ENCODE results near the gene VEPH1.

VEPH1 gene

DNA sequence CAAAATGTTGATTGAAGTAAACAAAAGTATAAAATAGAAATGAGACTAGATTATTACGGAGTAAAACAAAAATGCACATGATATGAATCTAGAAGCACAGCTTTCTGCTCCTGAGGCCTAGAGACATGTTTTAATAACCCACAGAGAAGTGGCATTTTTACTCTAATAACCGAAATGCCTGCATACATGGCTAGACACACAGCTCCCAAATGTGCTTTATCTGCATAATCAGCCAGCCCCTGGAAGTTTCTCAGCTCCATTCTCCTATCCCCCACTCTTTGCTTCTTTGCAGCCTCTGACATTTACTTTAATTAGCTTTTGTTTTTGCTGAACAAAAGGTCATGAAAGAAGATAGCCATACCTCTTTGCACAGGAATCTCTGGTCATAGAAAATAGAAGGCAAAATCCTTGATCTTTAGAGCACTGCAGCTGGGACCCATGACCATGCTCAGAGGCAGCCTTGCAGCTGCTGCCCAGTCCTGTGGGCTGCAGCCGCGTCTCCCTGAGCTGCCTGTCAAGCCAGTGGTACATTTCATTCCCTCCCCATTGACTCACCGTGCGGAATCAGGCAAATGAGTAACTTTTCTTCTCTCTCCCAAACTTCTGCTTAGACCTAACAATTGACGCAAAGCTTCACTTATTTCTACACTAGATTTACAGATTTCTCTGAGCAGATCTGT lies at the start of gene VEPH1:
Gene VEPH1, minus strand, starts transcription at position 501 of the 680 bp plus-strand sequence. CDS start 8,067 bp downstream, outside the sequence.
- no peak for DNase-seq (ENCODE audit: low read depth in 2 of 2)

DNA sequence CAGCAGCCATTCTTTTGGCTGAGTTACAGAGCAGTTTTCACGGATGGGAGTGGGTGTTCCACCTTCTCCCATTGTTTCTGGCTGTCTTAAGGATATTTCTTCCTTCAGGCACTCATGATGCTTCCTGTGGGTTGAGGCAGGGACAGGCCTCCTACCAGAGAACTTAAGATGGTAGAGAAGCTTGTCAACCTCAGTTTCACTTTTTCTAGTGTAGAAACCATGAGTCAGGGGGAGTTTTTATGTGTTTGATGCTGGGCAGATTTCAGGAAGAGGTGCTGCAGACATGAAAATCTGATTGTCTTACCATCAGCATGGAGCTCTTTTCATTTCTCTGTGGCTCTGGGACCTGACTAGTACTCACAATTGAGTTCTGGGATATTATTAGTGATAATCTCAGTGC lies 48.7 kb upstream of the VEPH1 start:
- DNase-seq (ENCODE audit: low read depth in 2 of 2) = no peak

DNA sequence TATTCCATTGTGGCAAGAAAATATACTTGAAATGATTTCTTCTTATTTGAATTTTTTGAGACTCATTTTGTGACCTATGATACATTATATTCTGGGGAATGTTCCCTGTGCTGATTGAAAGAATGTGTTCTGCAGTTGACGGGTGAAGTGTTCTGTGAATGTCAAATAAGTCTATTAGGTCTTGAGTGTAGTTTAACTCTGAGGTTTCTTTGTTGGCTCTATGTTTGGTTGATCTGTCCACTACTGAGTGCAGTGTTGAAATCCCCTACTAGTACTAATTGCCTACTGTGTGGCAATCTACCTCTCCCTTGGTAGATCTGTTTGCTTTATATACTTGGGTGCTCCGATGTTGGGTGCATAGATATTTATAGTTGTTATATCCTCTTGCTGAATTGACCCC lies 46.3 kb upstream of the VEPH1 start:
- no peak for DNase-seq (ENCODE audit: low read depth in 2 of 2)

DNA sequence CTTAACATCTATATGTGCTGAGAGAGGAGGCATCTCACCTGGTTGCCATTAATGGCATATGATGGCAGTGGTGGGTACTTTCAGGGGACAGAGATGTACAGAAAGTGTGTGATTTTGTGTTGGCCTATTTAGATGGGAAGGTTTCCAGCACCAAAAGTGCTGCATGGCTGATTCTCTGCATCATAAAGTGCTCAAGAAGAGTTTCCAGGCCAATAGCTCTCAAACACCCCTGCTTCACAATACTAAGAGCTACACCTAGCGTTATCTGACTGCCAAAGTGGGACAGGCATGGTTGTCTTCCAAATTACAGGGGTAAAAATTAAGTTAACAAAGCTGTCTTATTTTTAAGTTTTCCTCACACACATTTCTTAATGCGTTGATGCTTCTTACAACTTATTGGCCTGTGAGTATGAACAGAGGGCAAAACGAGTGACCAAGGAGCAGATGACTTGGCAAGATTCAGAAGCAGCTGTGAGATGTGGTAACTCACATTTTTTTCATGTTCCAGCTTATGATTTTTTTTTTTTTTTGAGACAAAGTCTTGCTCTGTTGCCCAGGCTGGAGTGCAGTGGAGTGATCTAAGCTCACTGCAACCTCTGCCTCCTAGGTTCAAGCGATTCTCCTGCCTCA lies 41.4 kb upstream of the VEPH1 start:
- DNase-seq (ENCODE audit: low read depth in 2 of 2) = no peak

DNA sequence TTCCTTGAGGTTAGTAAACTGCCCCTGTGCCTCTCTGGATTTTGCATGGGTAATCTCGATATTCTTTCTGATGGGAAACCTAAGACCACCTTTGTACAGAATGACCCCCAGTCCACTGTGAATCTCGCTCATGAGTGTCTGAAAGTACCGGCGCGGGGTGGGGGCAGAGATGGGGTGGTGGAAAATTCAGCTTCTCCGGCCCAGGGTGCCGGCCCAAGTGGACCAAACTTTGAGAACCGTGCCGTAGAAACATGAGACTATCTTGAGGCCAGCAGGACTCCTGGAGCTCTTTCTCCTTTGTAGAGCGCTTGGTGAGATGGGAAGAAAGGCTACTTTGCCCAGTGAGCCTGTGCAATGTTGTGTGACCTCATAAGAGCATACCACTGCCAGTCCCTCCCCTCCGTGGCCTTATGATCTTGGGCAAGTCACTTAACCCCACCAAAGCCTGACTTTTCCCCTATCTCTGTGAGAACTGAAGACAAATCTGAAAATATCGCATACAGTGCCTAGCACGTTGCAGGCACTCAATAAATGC lies 40.4 kb upstream of the VEPH1 start:
- no peak for DNase-seq (ENCODE audit: low read depth in 2 of 2)

DNA sequence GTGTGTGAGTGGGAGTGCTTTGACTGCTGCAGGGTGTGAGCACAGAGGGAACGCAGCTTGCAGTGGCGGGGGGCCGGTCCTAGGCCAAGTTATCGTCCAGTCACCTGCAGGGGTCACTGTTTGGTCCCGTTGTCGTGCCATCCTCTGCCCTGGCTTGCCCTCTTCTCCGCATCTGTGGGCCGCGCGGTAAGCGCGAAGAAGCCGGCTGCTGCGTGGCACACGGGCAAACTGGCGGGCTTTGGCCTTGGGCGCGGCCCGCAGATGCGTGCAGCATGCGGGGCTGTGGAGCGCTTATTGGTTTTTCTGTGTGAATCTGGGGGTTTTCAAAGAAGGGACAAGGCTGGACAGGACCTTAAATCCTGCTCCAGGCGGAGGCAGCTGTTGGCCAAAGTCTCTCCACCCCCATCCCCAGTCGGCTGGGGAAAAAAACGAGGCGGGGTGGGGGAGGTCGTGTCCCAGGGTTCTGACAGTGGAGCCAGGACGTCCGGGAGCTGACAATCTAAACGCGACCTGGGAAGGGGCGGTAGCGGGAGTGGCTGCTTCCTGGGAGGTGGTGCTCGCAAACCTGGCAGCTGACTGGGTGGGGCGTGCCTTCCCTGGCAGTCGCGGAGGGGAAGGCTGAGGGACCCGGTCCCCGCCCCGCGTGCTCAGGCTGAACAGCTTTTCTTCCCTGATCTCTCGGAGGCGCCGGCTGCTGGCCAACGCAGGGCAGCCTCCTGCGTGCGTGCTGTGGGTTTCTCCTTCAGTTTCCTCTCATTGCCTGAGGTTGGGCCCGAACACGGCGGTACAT lies 39.7 kb upstream of the VEPH1 start:
- DNase-seq (ENCODE audit: low read depth in 2 of 2) = no peak

DNA sequence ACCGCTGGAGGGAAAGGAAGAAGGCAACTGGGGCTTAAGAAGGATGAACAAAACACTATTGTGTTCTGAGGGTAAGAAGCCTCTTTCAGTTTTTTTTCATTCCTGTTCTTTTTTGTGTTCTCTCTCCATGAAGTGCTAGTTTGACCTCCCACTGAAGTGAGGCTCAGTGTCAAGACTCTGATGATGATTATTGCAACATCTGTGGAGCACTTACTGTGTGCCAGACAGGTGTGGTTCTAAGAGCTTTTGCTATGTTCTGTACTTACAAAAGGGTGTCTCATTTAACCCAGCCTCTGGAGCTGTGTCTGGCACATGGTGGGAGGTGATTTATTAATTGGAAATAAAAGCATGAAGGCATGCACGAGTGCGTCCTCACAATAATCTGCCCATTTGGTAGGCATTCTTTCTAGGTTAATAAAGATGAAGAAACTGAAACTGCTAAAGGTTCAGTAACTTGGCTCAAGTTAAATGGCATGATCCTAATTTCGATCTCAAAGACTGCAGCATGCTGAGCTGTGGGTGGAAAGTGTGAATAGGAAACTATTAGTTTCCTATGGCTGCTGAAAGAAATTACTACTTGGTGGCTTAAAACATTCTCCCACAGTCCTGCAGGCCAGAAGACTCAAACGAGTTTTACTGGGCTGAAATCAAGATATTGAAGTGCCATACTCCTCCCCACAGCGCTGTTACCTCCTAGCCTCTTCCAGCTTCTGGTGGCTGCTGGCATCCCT lies 38.5 kb upstream of the VEPH1 start:
- no peak for DNase-seq (ENCODE audit: low read depth in 2 of 2)

DNA sequence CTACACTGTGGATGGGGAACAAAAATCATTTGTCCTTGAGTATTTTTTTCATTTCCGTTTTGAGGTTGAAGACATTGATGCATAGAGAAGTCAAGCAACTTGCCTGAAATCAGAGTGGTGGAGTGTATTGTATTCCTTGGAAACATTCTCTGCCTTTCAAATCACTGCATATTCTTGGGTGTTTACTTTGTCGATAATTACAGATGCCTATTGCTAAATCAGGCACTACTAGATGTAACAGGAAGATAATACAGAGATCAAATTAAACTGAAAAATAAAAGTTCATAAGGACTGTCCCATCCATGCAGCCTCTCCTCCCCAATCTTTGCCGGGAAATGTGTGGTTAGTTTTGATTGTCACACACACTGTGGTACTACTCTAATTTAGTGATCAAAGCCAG lies 37.4 kb upstream of the VEPH1 start:
- DNase-seq (ENCODE audit: low read depth in 2 of 2) = no peak

DNA sequence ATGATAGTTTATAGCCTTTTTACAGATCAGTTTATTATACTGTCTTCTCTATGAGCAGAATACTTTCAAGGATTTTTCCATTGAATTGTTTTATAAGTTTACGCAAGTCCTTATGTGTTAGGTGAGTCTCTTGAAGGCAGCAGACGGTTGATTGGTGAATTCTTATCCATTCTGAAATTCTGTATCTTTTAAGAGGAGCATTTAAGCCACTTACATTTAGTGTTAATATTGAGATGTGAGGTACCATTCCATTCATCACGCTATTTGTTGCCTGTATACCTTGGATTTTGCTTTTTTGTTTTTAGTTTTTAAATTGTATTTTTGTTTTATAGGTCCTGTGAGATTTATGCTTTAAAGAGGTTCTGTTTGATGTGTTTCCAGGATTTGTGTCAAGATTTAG lies 32.5 kb upstream of the VEPH1 start:
- no peak for DNase-seq (ENCODE audit: low read depth in 2 of 2)

DNA sequence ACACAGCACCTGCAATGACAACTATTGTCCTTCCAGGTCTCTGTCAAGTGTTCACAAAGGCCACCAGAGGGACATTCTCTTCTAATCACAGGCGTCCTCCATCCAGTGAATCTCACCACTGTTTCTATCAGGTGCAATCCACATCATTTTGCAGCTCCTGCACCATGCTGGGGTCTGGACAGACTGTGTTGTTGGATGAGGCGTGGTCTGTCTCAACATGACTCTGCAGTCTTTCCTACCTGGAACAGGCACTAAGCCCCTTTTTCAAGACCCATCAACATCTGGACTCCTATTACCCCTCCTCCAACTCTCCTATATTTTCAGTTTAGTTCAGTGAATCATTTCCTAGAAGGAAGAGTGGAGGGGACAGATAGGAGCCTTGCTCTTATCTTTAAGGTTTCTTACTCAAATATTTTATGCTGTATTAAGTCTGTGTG lies 31.5 kb upstream of the VEPH1 start:
- DNase-seq (ENCODE audit: low read depth in 2 of 2) = no peak

DNA sequence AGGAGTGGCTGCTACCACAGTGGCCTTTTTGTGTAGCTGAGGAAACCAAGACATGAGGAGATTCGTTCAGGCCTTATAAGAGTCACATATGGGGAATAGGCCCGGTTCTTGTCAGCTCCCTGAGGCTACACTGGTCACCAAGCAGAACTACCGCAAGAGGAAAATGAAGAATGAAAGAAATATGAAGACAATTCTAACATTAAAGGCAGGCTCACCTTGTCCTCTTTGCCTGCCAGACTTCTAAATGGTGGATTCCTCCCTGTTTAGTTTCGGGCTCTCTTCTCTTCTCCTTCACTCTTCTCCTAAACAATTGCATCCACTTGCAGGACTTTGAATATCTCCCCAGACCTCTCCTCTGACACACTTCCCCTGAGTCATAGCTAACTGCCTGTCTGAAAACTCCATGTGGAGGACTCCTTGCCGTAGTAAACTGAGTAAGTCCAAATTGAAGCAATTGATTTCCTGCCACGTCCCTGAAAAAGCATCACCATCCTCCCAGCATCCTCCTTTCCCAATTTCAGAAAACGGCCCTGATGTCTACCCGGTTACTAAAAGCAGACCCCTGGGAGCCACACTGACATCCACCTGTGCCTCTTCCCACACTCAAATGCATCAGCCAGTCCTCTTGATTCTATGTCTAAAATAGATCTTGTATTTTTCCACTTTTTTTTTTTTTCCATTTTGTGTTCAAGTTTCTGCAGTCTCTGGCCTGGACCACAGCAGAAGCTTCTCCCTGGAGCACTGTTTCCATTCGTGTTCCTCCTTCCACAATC lies 30.3 kb upstream of the VEPH1 start:
- no peak for DNase-seq (ENCODE audit: low read depth in 2 of 2)

DNA sequence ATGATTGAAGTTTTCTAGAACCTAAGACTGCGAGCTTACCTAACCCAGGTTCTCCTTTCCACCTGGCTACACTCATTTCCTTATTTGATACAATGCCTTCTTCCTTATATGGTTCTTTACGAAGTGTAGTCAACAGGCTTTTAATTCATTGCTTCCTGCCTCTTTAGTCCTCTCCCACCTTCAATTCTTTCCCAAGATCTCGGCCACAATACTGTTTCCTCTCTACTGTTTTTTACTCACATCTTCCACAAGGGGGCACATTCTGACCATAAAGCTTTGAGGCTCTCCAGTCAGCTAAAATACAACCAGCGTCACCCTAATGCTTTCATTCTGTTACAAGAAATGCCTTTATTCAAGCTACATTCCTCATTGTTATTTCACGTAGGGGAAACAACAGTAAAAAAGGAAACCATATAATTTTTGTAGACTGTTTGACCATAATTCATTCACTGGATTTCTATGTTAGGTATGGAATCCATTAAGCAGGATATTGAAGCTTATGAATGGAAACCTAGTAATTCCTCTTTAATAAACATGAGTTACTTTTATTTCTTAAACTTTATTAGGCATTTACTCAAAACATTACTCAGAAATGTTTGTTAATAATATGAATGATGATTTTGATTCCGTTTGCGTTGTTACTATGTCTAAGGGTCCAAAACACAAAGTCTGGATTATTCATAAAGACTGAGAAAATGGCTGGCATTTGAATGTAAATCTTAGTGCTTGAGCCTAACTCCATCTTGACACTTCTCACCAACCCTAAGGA lies 29.5 kb upstream of the VEPH1 start:
- DNase-seq (ENCODE audit: low read depth in 2 of 2) = no peak

DNA sequence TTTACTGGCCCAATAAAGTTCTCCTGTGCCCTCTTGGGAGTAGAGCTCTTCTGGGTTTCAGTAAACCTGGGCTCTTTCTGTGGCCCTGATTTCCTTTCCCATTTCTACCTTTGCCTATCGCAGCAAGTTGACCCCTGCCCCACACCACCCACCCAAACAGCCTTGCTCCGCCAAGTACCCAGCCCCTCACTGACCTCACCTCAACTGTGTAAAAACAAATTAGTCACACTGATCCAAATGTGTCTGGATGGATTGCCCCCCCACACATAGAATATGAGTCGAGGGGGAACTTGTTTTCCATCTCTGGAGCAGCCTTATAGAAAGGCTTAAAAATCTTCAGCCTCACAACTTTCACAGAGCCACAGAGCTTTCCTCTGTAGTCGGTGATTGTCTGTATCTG lies 28.6 kb upstream of the VEPH1 start:
- no peak for DNase-seq (ENCODE audit: low read depth in 2 of 2)

DNA sequence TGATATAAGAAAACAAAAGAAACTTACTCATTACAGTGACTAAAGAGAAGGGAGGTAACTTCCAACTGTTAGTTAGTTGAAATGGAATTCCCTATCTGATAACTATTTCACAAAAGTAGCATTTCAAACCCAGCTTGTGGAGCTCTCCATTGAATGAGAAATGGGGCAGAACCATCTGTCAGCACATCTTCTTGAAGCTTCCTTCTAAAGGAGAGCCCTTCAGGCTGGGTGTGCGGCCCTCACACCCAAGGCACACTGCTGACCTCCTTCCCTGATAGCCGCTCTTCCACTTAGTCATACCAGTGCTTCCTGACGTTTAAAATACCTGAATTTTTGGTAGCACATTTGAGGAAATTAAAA lies 28.1 kb upstream of the VEPH1 start:
- no peak for DNase-seq (ENCODE audit: low read depth in 2 of 2)

DNA sequence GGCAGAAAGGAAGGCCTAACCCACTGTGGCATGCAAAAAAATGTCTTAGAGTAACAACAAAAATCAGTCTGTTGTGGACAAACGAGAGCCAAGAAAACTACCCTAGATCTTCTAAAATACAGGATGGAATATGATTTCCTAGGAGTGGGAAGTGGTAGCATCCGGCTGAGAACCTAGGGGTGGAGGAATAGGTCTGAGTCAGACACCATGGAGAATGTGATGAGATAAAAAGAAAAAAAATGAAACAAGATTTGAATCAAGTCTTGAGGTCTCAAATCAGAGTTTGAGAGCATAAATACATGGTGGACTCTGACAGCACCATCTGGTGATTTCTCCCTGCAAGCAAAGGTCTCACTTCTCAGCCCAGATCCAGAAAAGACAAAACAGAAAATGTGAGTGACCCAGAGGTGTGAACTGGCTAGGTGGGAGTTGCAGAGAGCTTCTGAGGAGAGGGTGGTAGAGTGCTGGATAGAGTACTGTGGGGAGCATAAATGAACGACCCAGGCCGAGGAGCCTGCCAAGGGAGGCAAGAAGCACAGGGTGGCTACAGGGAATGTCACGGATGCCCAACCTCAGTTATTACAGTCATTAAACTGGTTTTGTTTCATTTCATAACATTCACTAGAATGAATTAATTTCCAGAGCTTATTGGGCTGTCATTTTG lies 27.6 kb upstream of the VEPH1 start:
- DNase-seq (ENCODE audit: low read depth in 2 of 2) = no peak

DNA sequence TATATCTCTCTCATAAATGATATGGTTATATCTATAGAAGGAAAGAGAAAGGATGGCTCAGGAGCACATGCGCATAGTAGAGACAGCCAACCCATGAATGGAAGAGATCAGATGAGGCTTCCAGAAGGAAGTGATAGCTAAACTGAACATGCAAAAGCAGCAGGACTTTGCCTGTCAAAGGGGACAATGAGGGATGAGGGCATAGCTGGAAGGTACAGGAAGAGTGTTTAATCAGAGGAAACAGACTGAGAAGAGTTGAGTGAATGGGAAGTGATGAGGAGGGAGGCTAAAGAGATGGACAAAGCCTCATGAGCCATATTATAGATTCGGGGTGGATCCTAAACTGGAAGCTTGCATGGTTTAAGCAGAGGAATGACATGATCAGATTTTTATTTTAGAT lies 26.5 kb upstream of the VEPH1 start:
- DNase-seq (ENCODE audit: low read depth in 2 of 2) = no peak

DNA sequence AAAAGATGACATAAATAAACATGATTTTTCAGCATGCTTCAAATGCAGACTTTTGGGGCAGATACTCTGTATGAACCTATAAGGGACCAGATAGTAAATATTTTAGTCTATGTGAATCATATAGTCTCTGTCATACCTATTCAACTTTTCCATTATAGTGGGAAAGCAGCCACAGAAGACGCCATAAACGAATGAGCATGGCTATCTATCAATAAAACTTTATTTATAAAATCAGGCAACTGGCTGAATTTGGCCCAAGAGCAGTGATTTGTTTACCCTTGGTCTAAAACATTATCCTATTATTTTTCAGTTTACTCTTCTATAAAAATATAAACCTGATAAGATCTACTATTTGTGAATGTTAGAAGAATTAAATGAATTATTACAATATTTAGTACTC lies 25.9 kb upstream of the VEPH1 start:
- no peak for DNase-seq (ENCODE audit: low read depth in 2 of 2)

DNA sequence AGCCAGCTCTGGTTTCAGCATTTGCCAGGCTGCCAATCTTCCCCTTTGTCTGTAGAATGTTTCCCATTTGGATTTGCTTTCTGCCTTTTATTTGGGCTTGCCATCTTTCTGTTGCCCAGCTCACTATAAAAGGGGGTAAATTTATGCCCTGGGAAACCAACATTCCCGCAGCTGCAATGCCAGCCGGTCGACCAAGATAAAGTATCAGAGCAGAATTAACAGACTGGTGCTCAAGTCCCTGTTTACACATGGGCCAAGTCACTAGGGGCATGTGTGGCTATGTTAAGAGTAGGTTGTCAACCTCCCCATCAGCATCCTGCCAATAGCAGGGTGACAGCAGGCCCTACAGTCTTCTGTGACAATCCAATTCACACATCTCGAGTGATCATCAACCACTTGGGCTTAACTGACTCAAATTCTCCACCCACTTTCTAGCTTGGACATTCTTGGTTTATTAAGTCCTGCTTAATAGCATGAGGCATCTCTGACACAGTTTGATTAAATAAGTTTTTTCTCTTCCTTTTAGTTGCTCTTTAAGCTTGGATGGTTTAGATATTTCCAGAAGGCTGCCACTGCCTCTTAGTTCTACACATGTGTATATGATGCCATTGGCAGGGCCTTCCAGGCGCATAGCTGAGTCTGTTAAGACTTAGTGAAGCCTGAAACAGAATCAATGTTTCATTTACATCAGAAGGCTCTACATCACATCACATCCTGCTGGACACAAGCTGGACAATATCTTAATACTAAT lies 24.1 kb upstream of the VEPH1 start:
- no peak for DNase-seq (ENCODE audit: low read depth in 2 of 2)

DNA sequence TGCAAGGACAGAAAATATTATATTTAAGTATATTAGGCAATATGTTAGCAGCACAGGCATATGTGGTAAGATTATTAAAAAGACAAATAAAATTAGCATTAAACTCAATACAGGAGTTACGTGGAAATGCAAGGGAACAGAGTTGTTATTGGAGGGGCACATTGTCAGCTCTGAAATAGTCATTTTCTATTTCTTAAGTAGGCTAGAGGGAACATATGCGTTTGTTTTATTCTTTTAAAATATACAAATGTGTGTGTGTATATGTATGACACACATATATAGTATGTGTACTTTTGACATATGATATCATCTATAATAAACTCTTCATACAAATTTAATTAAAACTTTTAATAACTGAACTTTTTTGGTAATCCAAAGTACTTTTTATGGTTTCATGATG lies 22.8 kb upstream of the VEPH1 start:
- no peak for DNase-seq (ENCODE audit: low read depth in 2 of 2)
